Measurements from ENCODE around the gene SUGP2. TPM values are rescaled to one million over a fixed set of nuclear protein-coding genes. Genes with fewer than 3 reads are reported as not detected.

Gene SUGP2
- total and polyA plus RNA-seq, 2 of the 13 experiments (the other 11 are each of a cell fraction or from before 2014, with no cell fraction given), result 40.6 to 57.7 TPM

GRCh38 chr19:19056636-19057275, 23.4 kb upstream of the SUGP2 start:
- no peaks in the 10 kb centered on the region for H3K79me2 ChIP-seq (ENCODE audit: insufficient read depth, low read length)
- TF ChIP-seq CENPT (CRISPR knock-in tag; IDR thresholded peaks at IDR 0.05; ENCODE audit: low read depth) (no peak), SP1 (IDR thresholded peaks at IDR 0.05) (no peak), SP1 (CRISPR knock-in tag; IDR thresholded peaks at IDR 0.05) (no peak), ZNF205 (CRISPR knock-in tag; IDR thresholded peaks at IDR 0.05) (no peak), MTA1 (CRISPR knock-in tag; IDR thresholded peaks at IDR 0.05; ENCODE audit: borderline replicate concordance) (no peak), KAT2B (IDR thresholded peaks at IDR 0.05; ENCODE audit: borderline replicate concordance, low read depth, low read length) (no peak), AHR (CRISPR knock-in tag; IDR thresholded peaks at IDR 0.05) (no peak)
- no TSS peak for BruUV-seq (replicated peaks)
- ChIA-PET POLR2A (interaction anchor here (0.7 kb wide), 1 partner anchor 164 kb away, joined by 3 read pairs; no protein-coding TSS in a partner anchor), CTCF (ENCODE audit: low intra/inter-chr PET ratio, low total read pairs) (no interaction called here)
- WGBS (ENCODE audit: low lambda C conversion rate), result 73% methylated on average over 5 of the region's 9 CpGs
- H4K20me1 ChIP-seq (ENCODE audit: insufficient read depth, low read length), result no peaks in the 10 kb centered on the region
- H3K4me3 ChIP-seq (replicated peaks in 1 of 3; ENCODE audit: insufficient read depth in 1 of 3, low read depth in 2 of 3, low read length in 3 of 3), result no peak overlapping the region
- H3K9ac ChIP-seq (ENCODE audit: insufficient read depth, low read depth, low read length), result no peak overlapping the region
- ATAC-seq, result no peak
- peaks cover 28 to 58% of the 10 kb centered on the region in 2 experiments for H3K36me3 ChIP-seq (replicated peaks in 1 of 2; ENCODE audit: control insufficient read depth in 1 of 2, insufficient read depth in 2 of 2, low read length in 2 of 2)
- no peaks in the 10 kb centered on the region for H3K27me3 ChIP-seq (ENCODE audit: control insufficient read depth in 1 of 2, insufficient read depth in 2 of 2, low read length in 2 of 2)
- peaks cover 41% of the 10 kb centered on the region for H3K4me1 ChIP-seq (ENCODE audit: insufficient read depth, low read length)
- FAIRE-seq, result no peak
- intact Hi-C loops (cut with micrococcal nuclease; ENCODE audit: unreplicated experiment), result no loop called here
- DNase-seq (ENCODE audit: low spot score), result no peak
- no peak overlapping the region for H3K4me2 ChIP-seq (ENCODE audit: low read depth, low read length)
- H3K9me3 ChIP-seq (ENCODE audit: low read length), result no peaks in the 10 kb centered on the region
- no peak overlapping the region for H3K27ac ChIP-seq (ENCODE audit: extremely low read length, insufficient read depth, low read length)
- no peak overlapping the region for H2AFZ ChIP-seq (ENCODE audit: low read length)
- in situ Hi-C loops (cut with HindIII; ENCODE audit: extremely low pct_ligation_motif_present, low pct_unique_long_range_greater_than_20kb), result loop anchor here (5.0 kb wide), 1 partner anchor 56 kb away; no protein-coding TSS in a partner anchor

DNA sequence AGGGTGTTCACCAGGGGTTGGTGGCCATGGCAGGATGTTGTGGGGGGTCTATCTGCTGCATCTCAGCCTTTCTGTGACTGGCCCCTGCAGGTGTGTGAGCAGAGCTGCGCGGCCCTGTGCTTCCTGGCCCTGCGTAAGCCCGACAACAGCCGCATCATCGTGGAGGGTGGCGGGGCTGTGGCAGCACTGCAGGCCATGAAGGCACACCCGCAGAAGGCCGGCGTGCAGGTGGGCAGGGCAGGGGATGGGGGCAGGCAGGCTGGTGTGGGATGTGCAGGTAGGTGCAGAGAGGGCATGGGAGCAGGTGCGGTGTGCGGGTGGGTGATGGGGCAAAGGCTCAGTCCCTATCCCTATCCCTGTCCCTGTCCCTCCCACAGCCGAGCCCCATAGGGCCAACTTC, 22.4 kb upstream of the SUGP2 start:
- Histone ChIP-seq H3K36me3 (replicated peaks in 1 of 2; ENCODE audit: control insufficient read depth in 1 of 2, insufficient read depth in 2 of 2, low read length in 2 of 2) (peaks cover 30 to 67% of the 10 kb centered on the region in 2 experiments), H3K27ac (ENCODE audit: extremely low read length, insufficient read depth, low read length) (no peak overlapping the region), H3K27me3 (ENCODE audit: control insufficient read depth in 1 of 2, insufficient read depth in 2 of 2, low read length in 2 of 2) (no peaks in the 10 kb centered on the region), H3K79me2 (ENCODE audit: insufficient read depth, low read length) (no peaks in the 10 kb centered on the region), H3K4me1 (ENCODE audit: insufficient read depth, low read length) (peaks cover 31% of the 10 kb centered on the region), H3K9me3 (ENCODE audit: low read length) (no peaks in the 10 kb centered on the region), H3K4me3 (replicated peaks in 1 of 3; ENCODE audit: insufficient read depth in 1 of 3, low read depth in 2 of 3, low read length in 3 of 3) (no peak overlapping the region), H2AFZ (ENCODE audit: low read length) (no peak overlapping the region), H4K20me1 (ENCODE audit: insufficient read depth, low read length) (no peaks in the 10 kb centered on the region), H3K4me2 (ENCODE audit: low read depth, low read length) (no peak overlapping the region), H3K9ac (ENCODE audit: insufficient read depth, low read depth, low read length) (no peak overlapping the region)
- ChIA-PET CTCF (ENCODE audit: low intra/inter-chr PET ratio, low total read pairs) (interaction anchor here (2.7 kb wide), 1 partner anchor 57 kb away, joined by 22 read pairs; no protein-coding TSS in a partner anchor), POLR2A (no interaction called here)
- FAIRE-seq, result no peak
- DNase-seq (ENCODE audit: low spot score), result no peak
- in situ Hi-C loops (cut with HindIII; ENCODE audit: extremely low pct_ligation_motif_present, low pct_unique_long_range_greater_than_20kb) (loop anchor here (5.0 kb wide), 1 partner anchor 57 kb away; no protein-coding TSS in a partner anchor), intact Hi-C loops (cut with micrococcal nuclease; ENCODE audit: unreplicated experiment) (no loop called here)
- TF ChIP-seq ZNF75D (CRISPR knock-in tag; IDR thresholded peaks at IDR 0.05; ENCODE audit: borderline replicate concordance) (no peak), BHLHE40 (IDR thresholded peaks at IDR 0.05; ENCODE audit: low read length) (no peak), SP2 (CRISPR knock-in tag; IDR thresholded peaks at IDR 0.05) (no peak), SIN3B (IDR thresholded peaks at IDR 0.05; ENCODE audit: low read length) (no peak), ZNF607 (CRISPR knock-in tag; IDR thresholded peaks at IDR 0.05; ENCODE audit: borderline replicate concordance) (no peak)
- WGBS (ENCODE audit: low lambda C conversion rate), result 95% methylated on average over 8 of the region's 13 CpGs
- no peak for ATAC-seq
- BruUV-seq (replicated peaks), result no TSS peak
